HG03354 (cell line): ENCODE results near the gene CXXC5.
A peak's percentile ranks its signal among the peaks of the same experiment; 100 is the strongest.

Experiments used
- ATAC-seq: cut with Tn5 transposase; IDR thresholded peaks from one replicate; pipeline ENCODE4 v1.9.1; 2021; ENCODE audit warnings: mild to moderate bottlenecking; ENCODE audit not compliant: unreplicated experiment, poor library complexity, severe bottlenecking

Gene CXXC5

DNA sequence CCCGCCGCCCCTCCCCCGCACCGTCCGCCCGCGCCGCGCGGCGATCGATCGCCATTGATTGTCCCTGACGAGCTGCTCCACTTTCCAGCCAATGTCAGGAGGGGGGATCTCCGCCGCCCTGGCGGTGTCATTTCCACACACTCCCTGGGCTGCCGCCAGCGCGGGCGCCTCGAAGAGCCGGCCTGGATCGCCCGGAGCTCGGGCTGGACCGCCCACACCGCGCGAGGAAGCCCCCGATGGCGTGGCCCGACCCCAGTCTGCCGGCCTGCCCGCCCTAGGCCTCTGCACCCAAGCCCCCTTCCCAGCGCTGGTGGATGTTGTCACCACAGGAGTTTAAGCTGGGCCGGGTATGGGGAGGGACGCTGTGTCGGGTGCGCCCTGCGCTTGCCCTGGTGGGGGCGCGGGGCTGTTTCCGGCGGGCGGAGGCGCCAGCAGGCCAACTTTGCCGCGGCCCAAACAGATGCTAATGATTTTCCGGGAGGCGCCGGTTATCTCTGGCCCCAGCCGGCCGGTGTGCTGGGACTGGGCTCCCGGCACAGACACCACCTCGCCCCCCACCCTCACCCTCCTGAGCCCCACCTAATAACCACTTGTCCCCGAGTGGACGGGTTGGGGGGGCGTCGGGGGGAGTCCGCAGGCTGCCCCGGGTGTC, 10.6 kb upstream of the CXXC5 start:
- peak; percentile 36 for ATAC-seq

DNA sequence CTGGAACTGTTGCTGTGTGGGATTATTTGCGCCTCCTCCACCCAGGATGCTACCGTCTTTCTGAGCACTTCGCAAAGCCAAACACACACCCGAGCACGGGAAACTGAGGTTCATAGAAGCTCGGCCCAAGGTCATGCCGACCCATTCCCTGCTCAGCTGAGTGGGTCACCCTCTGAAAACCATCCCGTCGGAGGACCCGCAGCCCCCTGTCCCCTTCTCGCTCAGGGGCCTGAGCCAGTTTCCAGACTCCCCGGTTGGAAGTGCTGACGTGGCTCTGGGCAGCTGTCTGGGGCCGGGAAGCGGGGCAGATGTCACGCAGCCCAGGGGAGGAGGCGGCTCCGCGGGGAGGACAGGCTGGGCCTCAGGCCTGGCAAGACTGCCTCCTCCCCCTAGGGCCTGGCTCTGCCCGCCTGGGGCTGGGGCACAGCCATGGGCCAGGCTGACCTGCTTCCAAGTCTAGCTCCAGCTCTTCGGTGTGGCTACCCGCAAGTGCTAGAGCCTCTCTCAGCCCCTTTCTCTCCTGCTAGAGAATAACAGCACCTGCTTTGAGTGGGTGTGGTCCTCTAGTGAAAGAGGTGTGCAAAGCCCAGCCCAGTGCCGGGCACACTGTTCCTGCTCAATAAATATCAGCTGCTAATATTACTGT, 9.9 kb upstream of the CXXC5 start:
- peak; percentile 26 for ATAC-seq

DNA sequence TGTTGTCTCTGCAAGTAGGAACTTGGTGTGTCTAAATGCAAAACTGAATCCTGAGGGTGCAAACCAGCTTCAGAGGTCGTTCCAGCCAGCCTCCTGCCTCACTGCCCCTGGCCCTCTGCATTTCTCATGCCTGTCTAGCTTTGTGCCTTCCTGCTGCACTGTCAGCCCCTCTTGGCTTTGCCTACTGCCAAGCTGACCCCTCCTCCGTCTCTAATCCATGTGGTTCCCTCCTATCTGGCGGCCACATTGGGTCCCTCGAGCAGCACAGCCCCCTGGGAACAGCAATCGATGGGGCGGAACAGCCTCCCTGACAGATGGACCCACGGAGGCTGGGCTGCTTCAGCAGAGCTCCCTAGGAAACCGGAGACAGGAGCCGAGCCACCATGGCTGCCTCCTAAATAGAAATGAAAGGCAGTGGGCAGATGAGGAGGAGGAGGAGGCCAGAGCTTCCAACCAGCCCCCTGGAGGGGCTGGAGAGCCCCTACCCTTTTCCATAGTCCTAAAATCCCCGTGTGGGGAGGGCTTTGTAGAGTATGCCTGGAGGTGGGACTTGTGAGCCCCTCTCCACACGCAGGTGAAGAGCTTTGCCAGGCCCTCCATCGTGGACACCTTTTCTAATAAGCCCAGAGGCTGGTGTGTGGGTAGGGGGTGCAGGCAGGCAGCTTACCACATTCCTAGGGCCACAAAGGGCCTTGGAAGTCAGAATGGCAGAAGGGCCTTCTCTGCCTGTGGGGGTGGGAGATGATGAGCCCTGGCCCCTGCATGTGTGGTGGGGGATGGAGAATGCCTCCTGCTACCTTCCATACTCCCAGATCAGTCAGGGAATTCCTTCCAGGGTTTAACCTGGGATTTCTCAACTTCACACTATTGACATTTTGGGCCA, 9.2 kb upstream of the CXXC5 start:
- ATAC-seq, result no peak

DNA sequence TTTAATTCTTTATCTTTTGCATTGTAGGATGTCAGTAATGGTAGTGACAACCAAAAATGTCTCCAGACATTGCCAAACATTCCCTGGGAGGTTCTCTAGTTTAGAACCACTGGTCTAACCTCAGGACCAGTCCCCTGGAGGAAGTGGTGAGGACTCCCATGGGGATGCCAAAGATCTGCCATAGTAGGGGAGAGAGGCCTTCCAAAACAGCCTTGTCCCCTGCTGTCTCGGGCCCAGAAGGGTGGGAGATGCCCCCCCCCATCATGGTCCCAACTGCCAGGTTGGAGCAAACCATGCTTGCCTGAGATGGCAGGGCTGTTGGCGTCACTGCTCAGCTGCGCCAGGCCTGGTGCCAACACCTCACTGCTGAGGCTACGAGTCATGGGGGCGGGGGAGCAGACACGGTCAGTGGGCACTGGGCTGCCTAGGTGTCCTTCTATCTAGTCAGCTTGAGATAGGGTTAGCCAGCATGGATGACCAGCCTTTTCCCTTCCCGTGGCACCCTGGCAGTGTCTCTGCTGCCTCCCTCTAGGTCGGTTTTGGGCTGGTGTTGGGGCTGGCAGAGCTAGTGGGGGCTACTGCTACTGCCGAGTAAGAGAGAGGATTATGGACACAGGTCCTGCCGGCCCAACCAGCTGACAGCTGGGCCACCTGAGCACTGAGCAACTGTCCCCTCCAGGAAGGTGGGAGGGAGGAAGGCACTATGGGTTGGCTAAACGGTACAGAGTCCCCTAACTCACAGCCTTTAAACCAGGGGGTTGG, 8.3 kb upstream of the CXXC5 start:
- no peak for ATAC-seq

DNA sequence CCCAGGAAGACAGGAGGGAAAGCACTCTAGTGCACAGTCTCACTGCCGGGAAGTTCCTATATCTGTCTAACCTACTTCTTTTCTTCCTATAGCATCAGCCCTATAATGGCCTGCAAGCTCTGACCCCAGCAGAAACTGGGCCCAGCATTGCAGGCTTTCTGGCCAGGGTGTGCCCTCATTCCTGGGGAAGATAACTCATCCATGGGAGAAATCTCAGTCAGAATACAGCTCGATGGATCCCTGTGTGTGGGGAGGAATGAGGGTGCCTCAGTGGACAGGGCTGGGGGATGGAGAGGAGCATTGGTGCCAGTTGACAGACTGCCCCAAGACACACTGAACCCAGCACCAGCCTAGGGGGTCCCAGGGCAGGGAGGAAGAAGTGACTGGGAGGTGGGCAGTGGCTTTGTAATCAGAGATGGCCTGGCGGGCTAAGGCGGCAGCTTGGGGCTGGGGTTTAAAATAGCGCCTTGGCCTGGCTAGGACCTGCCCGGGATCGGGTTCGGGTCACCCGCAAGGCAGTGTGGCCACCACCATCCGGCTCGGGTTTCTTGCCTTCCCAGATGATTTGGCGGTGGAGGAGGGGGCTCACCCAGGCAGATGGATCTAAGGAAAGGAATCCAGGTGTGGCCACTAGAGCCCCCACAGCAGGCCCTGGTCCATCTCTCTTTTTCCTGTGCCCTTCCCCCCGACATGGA, 7.6 kb upstream of the CXXC5 start:
- no peak for ATAC-seq

DNA sequence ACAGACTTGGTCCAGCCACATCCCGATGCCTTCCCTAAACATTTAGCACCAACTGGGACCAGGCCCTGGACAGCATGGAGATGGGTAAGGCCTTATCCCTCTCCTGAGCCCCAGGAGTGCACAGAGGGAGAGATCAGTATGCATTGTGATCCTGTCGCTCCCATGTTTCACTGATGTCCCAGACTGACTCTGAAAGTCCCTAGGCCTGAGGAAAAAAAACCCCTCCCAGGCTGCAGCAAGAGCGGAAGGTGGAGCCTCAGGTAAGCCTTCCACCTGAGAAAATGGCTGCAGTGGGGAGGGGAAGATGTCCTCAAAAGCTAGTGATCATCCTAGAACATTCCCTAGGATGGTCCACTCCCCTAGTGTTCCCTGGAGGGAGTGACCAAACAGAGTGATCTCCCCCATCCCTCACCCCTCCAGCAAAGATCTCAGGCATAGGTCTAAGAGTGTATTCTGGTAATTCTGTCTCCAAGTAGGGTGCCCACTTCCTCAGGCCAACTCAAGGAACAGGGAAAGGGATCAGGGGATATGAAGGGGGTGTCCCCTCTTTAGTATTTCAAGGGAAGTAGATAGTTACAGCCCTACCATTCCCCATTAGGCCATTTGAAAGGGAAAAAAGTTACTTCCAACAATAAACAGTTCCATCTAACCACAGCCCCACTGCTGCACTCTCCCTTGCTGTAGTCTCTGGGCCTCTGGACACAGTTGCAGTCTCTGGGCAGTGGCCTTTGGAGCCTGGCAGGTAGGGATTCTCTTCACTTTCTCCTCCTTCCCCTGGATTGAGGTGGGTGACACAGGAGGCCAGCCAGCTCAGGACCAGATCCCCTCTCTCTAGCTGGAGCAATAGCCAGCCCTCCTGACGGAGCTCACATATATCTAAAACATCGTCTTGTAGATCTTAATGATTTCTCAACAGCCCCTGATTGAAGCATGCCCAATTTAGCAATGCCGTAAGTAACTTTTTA, 6.8 kb upstream of the CXXC5 start:
- ATAC-seq, result no peak

DNA sequence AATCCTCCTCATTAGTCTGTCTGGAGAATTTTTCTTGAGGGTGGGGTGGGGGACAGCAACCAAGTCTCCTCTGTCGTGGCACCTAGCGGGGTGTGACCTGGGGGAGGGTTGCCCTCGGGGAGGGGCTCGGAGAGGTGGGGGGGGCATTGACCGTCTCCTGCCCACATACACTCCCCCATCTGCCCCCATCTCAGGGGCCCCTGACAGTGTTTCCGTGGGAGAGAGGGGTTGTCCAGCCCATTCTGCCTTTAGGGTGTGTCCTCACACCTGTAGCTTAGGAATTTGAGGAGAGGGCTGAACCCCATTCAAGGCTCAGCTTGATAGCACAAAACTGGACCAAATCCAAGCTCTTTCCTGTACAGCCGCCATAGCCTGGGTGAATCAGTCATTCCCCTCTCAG, 5.9 kb upstream of the CXXC5 start:
- no peak for ATAC-seq

DNA sequence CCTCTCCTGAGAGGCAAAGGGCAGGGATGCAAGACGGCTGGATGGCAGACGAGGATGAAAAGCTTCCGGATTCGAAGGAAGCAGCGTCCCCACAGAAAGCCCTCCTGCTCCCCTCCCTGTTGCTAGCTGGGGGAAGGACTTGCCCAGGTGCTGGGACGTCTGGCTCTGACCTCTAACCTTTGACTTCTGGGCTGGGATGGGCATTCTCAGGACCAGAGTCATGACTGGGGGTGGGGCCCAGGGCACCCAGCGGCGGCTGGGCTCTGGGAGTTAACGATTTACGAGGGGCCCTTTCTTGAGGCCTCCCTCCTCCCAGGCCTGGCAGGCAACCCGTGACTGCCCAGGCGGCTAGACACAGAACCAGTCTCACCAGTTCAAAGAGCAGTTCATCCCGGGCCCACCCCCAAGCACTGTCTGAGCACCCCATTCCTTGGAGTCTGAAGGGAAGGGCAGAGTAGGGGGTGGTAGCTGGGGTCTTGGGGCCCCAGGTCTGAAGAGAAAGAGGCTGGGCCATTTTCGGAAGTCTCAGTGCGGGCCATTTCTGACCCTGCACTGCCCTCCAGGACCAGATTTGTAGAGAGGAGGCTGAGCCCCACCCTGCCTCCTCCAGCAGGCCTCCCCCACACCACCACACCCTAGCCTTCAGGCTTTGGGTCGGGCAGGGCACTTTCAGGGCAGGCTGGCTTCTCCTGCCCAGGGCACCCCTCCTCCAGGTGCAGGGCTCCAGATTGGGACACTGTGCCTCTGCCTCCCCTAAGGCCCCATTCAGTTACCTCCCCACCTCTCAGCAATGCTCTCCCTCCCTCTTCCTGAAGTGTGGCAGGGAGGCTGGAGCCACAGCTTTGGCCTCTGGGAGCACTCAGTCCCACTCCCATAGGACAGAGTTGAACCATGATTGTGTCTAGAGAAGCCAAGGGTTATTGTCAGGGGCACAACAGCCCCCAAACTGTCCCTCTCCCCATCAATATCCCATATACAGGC, 5.0 kb upstream of the CXXC5 start:
- no peak for ATAC-seq

DNA sequence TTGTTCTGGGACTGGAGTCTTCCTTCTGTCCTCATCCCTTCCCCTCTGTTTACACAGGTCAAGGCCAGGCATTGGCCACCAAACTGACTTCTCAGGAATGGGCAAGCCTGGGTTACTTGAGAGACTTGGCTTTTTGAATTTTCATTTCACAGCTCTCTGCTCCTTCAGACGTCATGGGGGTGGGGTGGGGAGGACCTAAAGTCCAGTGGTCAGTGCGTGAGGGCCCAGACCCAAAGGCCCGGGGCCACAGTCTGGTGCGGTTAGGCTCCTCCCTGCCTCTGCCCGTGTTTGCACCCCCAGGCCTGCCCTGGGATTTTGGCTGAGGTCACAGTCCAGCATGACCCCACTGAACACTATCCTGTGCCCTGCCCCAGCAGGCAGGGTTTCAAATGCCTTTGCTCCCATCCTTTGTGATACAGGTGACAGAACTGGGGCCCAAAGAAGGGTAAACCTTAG, 4.1 kb upstream of the CXXC5 start:
- ATAC-seq, result no peak

DNA sequence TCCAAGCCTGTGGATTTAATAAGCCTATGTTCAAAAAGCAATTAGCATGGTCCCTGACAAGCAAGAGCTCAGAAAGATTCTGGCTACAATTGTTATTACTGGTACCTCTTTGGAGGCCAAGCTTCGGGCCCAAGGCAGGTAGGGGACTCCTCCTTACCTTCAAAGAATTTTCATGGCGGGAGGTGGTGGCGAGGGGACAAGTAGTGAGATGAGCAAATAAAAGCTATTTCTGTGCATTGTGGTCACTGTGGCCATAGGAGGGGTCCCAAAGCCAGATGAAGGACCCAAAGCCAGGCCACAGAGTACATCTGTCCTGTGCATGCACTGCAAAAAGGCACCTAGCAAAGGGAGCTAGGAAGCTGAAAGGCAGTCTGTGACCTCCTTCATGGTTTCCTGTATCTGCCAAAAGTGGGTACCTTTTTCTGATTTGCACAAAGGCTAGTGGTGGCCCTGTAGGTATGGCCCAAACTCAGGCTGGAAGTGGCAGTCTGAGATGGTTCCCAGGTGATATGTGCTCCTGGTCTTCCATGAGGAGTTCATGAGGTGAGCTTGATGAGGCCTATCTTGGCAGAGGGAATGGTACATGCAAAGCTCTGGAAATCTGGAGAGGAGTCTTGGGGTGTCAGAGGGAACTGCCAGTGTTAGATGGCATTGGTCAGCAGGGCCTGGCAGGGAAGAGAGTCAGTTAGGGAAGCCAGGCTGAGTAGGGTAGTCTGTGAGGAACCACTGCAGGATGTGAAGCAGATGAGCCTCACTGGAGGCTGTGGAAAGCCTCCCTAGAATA, 3.3 kb upstream of the CXXC5 start:
- no peak for ATAC-seq

DNA sequence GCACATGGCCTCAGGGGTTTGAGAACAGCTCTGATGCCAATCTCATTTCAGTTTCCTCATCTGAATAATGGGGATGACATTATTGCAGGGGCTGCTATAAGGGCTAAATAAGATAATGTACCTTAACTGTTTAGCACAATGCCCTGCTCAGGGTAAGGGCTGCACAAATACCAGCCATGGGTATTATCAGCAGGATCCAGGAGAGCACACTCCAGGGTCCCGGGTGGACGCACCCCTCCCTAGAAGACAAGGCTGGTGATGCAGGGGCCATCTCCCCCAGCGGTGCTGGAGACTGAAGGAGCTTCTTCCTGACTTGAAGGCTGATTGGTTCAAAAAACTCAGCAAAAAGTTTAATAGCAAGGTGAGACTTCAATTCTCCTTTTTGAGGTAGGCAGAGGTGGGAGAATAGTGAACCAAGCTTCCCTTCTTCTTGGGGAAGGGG, 2.7 kb upstream of the CXXC5 start:
- ATAC-seq, result no peak

DNA sequence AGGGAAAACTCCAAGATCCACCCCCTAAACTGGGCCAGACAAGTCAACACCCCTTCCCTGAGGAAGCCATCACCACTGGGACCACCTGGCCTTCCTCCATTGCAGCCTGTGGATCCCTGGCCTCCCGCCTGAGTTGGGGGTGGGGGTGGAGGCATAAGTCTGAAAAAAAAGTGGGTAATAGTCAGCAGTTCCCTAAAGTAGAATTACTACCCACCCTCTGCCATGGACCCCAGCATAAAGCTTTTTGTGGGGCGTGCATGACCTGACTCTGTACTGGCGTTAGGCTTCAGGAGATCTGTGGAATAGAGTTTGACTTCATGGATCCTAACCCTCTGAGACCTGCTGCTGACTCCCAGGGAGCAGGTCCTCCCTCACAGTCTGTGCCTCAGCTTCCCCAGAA, 2.0 kb upstream of the CXXC5 start:
- no peak for ATAC-seq

DNA sequence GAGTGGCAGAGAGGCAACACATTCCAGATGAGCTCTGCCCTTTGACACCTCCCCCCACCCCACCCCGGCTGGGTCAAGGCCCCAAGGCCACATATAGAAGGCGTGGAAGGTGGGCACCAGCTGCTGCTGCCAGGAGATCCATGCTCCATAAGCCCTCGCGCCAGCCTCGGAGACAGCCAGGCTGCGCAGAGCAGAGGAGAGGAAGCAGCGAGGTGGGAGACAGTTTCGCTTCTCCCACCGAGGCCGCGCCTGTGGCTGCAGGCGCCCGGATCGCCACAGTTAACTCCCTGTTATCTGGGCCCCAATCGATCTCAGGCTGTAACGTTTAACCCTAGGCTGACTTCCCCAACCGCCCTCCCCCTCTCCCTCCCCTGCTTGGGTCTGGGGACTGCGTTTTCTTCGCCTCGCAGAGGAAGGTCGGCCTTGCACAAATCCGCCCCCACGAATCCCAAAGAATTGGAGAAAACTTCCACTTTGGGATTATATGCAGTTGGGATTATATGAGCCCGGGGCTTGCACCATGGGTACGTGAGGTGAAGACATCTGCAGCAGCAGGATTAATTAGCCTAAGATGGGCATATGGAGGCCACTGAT, 1.1 kb upstream of the CXXC5 start:
- no peak for ATAC-seq

DNA sequence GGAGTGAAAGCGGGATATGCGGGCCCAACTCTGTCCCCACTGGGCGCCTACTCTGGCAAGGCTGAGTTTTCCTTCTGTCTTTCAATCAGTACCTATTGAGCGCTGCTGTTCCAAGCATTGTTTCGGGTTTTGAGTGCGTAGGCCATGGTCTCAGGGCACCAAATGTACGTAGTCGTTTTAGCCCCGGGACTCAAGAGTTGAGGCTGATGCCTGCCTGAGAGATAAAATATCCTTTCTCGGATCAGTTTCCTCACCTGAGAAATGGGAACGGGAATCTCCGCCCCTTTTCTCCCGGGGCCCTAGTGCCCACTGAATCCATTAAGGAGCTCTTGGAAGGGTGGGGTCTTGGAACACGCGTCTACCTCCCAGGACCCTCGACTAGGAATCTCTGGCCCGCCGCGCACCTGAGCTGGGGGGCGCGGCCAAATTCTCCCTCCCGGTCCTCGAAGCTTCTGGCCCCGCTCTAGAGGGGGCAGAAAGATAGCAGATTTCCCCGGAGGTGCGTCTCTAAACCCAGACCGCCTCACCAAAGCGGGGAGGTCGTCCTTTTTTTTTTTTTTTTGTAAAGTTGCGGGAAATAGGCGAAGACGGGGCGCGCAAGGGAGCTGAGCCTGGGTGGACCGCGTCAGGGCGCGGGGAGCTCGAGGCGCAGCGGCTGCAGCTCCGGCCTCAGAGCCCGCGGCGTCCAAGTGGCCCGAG, 494 bp upstream of the CXXC5 start:
- no peak for ATAC-seq
